ENCODE results near the gene RPS15. TPM values are rescaled to one million over a fixed set of nuclear protein-coding genes. Genes with fewer than 3 reads are reported as not detected.

The RPS15 gene
- total and polyA plus RNA-seq, 9 of the 15 experiments (the other 6 are each of a cell fraction or from before 2014, with no cell fraction given): 605 to 2,791 (median 957) TPM

- DNase-seq (ENCODE audit: extremely low read depth in 1 of 4, low spot score in 3 of 4) (peak in 1 of 4 experiments; percentile 33), FAIRE-seq (peak; percentile 6), ATAC-seq (no peak; the same call in 2 of the 3 replicates)
- no peak overlapping the region for H2AFZ ChIP-seq (ENCODE audit: low read depth, low read length)
- POLR2A ChIA-PET: interaction anchor here (1.1 to 1.5 kb wide), 2 partner anchors 9 to 14 kb away, joined by 3 read pairs; no protein-coding TSS in a partner anchor
- CTCF ChIA-PET (ENCODE audit: low intra/inter-chr PET ratio): no interaction called here
- WGBS (ENCODE audit: insufficient coverage, low coverage, missing lambda C conversion rate): 93% methylated on average over 22 of the region's 33 CpGs
- H3K4me1 ChIP-seq (replicated peaks in 1 of 2; ENCODE audit: control insufficient read depth in 2 of 2, insufficient read depth in 2 of 2, low read length in 2 of 2): peaks cover 0 to 55% of the 10 kb centered on the region in 2 experiments; a peak in 2 of 5 replicates
- peaks cover 4% of the 10 kb centered on the region for H3K9me1 ChIP-seq (ENCODE audit: control insufficient read depth, insufficient read depth, low read length)
- no peak overlapping the region for H3K27ac ChIP-seq (ENCODE audit: extremely low read depth, low read depth, low read length)
- H3K79me2 ChIP-seq (ENCODE audit: control insufficient read depth, insufficient read depth, low read length): peaks cover 62% of the 10 kb centered on the region
- H3K9me3 ChIP-seq (replicated peaks; ENCODE audit: control insufficient read depth, insufficient read depth, low read depth, low read length): no peaks in the 10 kb centered on the region
- no TSS peak for BruUV-seq (replicated peaks)
- H4K20me1 ChIP-seq (replicated peaks; ENCODE audit: control insufficient read depth, insufficient read depth, low read length): peaks cover 10% of the 10 kb centered on the region; the same call in 1 of the 2 replicates
- TF ChIP-seq CEBPG (CRISPR knock-in tag; IDR thresholded peaks at IDR 0.05): no peak
- TF ChIP-seq CEBPG (tag; conservative IDR thresholded peaks at IDR 0.05 in 1 of 2, IDR thresholded peaks at IDR 0.05 in 1 of 2): peak; percentile 31 to 48; a peak in 2 of 4 replicates
- TF ChIP-seq, protein P1, sequence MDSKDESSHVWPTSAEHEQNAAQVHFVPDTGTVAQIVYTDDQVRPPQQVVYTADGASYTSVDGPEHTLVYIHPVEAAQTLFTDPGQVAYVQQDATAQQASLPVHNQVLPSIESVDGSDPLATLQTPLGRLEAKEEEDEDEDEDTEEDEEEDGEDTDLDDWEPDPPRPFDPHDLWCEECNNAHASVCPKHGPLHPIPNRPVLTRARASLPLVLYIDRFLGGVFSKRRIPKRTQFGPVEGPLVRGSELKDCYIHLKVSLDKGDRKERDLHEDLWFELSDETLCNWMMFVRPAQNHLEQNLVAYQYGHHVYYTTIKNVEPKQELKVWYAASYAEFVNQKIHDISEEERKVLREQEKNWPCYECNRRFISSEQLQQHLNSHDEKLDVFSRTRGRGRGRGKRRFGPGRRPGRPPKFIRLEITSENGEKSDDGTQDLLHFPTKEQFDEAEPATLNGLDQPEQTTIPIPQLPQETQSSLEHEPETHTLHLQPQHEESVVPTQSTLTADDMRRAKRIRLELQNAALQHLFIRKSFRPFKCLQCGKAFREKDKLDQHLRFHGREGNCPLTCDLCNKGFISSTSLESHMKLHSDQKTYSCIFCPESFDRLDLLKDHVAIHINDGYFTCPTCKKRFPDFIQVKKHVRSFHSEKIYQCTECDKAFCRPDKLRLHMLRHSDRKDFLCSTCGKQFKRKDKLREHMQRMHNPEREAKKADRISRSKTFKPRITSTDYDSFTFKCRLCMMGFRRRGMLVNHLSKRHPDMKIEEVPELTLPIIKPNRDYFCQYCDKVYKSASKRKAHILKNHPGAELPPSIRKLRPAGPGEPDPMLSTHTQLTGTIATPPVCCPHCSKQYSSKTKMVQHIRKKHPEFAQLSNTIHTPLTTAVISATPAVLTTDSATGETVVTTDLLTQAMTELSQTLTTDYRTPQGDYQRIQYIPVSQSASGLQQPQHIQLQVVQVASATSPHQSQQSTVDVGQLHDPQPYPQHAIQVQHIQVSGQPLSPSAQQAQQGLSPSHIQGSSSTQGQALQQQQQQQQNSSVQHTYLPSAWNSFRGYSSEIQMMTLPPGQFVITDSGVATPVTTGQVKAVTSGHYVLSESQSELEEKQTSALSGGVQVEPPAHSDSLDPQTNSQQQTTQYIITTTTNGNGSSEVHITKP (IDR thresholded peaks at IDR 0.05; ENCODE audit: partially characterized antibody): peak; percentile 40
- TF ChIP-seq, protein P2, sequence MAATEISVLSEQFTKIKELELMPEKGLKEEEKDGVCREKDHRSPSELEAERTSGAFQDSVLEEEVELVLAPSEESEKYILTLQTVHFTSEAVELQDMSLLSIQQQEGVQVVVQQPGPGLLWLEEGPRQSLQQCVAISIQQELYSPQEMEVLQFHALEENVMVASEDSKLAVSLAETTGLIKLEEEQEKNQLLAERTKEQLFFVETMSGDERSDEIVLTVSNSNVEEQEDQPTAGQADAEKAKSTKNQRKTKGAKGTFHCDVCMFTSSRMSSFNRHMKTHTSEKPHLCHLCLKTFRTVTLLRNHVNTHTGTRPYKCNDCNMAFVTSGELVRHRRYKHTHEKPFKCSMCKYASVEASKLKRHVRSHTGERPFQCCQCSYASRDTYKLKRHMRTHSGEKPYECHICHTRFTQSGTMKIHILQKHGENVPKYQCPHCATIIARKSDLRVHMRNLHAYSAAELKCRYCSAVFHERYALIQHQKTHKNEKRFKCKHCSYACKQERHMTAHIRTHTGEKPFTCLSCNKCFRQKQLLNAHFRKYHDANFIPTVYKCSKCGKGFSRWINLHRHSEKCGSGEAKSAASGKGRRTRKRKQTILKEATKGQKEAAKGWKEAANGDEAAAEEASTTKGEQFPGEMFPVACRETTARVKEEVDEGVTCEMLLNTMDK (IDR thresholded peaks at IDR 0.05; ENCODE audit: borderline replicate concordance, insufficient read depth, low read depth, low read length, poor library complexity, severe bottlenecking): peak; percentile 19
- TF ChIP-seq POLR2G (IDR thresholded peaks at IDR 0.05; ENCODE audit: low read depth, low read length): peak; percentile 63
- no peak for TF ChIP-seq ZFP36 (IDR thresholded peaks at IDR 0.05; ENCODE audit: low read depth, low read length, partially characterized antibody)
- TF ChIP-seq PBX2 (CRISPR knock-in tag; IDR thresholded peaks at IDR 0.05; ENCODE audit: low read depth): no peak
- TF ChIP-seq PBX2 (tag; conservative IDR thresholded peaks at IDR 0.05; ENCODE audit: low read depth): peak; percentile 78
- TF ChIP-seq MEIS2 (IDR thresholded peaks at IDR 0.05; ENCODE audit: partially characterized antibody): peak; percentile 27
- no peak for TF ChIP-seq RBBP5 (IDR thresholded peaks at IDR 0.05; ENCODE audit: borderline replicate concordance, insufficient read depth, low read length, poor library complexity, severe bottlenecking)
- peak; percentile 89 for TF ChIP-seq CEBPB (tag; IDR thresholded peaks at IDR 0.05)
- H3K4me2 ChIP-seq (ENCODE audit: insufficient read depth, low read length): no peak overlapping the region
- H3K27me3 ChIP-seq (ENCODE audit: control insufficient read depth in 2 of 2, insufficient read depth in 2 of 2, low read length in 2 of 2): no peaks in the 10 kb centered on the region
- H3K36me3 ChIP-seq (ENCODE audit: control insufficient read depth, insufficient read depth, low read length): peaks cover 98% of the 10 kb centered on the region
- no peak overlapping the region; a peak in 1 of 4 replicates for H3K9ac ChIP-seq (ENCODE audit: insufficient read depth in 1 of 2, low read depth in 2 of 2, low read length in 2 of 2)
- no peak overlapping the region for H3K4me3 ChIP-seq
- in situ Hi-C loops (cut with MboI): no loop called here
- intact Hi-C loops (cut with micrococcal nuclease): no loop called here
Measured at GRCh38 chr19:1425102-1425837, 12.9 kb upstream of the RPS15 start.

Data from K562 (cell line).